TTC549 (cell line): ENCODE measurements around the gene SPSB4.

ENCODE experiments used
- FAIRE-seq: peaks from 2 replicates; lab custom pipeline; 2012; peaks lifted over from hg19 to GRCh38; lab: Jason Lieb, UNC

Gene SPSB4

DNA sequence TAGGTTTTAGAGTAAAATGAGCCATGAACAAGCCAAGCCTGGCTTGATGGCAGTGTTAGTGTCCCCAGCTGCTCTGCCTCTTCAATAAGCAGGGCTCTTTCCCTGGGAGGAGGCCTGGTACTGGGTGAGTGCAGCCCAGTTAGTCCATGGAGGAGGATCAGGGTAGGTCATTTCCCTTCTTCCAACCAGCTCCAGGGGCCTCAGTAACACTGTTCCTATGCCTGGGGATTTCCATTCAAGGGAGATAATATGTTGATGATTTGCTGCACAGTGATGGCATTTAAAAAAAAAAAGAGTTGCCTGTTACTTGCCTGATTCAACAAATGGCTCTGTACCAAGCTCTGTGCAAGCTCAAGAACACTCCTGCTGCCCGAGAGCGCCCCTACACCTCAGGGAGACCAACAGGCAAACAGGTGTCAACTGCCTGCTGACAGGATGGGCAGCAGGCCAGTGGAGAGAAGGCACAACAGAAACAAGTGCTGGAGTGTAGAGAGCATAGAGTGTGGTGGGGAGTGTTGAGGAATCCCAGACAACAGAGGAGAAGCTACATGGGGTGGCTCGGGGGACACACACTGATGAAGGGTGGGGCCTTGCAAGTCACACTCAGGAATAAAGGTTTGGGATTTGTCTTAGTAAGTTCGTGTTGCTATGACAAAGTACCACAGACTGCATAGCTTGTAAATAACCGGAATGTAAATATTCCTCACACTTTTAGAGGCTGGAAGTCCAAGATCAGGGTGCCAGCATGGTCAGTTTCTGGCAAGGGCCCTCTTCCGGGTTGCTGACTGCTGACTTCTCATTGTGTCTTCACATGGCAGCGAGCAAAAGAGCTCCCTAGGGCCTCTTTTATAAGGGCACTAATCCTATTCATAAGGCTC is 101.9 kb downstream of the SPSB4 start:
- FAIRE-seq: no peak

DNA sequence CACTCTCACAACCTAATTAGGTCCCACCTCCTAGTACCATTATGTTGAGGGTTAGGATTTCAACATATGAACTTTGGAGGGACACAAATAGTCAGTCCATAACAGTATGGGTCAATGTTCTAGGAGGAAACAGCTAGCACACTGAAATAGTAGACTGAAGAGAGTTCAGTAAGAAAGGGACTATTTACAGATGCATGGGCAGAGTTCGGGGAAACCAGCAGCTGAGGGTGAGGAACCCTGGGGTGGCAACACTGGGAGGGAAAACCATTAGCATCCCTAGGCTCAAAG is 102.5 kb downstream of the SPSB4 start:
- FAIRE-seq: no peak

DNA sequence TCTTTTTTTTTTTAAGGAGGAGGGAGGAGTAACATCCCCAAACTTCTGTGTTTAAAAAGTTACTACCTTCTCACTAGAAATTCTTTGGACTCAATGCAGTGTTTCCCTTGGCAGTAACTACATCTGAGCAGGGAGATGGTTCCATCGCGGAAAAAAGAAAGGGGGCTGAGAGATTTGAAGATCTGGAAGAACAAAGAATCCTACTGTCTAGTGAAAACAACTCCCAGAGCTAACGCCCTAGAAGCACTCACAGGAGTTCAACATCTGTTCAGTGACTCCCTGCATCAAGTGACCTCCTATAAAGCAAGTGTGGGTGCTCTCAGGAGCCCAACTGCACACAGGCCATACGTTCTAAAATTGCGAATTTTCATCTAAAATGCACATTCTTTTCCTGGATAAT is 113.7 kb downstream of the SPSB4 start:
- no peak for FAIRE-seq

DNA sequence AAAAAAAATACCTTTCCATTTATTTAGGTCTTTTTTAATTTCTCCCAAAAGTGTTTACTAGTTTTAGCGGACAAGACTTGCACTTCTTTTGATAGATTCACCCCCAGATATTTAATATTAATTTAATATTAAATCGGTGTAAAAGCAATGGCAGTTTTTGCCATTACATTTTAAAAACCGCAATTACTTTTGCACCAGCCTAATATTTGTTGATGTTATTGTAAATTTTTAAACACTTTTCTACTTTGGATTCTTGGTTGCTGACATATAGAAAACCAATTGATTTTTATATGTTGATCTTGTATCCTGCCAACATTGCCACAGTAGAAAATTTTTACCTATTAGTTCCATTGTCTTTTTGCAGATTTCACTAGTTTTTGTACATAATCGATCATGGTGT is 116.5 kb downstream of the SPSB4 start:
- no peak for FAIRE-seq

DNA sequence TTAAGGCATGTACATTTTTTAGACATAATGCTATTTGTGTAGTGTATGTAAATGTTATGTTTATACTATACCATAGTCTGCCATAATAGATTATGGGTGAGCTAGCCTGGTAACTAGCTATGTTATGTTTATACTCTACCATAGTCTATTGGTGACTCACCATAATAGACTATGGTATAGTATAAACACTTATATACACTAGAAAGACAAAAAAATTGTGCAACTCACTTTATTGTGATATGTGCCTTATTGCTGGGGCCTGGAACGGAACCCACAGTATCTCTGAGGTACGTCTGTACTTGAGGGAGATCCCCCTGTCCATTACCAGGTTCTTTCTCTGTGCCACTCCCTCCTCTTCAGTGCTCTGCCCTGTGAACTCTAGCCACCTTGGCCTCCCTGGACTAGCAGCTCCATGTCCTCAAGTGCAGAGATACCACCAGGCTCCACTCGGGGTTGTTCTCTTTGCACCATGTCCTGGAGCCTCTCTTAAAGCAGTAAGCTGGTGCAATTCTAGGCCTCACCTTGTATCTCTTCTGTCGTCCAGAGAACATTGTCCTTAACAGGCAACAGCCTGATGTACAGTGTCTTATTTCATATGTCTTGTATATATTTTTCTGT is 119.6 kb downstream of the SPSB4 start:
- FAIRE-seq: no peak

DNA sequence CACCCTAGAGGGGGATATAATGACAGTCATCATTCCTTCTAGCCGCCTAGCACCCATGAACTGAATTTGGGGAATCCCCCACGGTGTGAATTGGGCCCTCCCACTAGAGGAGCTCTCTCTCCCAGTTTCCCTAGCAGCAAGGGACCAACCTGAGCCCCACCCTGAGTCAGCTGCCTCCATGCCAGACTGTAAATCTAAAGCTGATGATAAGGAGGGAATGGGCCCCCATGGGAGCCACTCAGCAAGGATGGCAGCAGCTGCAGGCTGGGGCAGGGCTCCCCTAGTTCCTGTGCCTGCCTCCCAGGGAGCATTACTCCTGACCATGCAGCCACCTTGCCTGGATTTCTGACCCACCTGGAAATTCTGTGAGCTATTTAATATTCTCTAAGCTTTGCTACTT is 123.5 kb downstream of the SPSB4 start:
- no peak for FAIRE-seq

DNA sequence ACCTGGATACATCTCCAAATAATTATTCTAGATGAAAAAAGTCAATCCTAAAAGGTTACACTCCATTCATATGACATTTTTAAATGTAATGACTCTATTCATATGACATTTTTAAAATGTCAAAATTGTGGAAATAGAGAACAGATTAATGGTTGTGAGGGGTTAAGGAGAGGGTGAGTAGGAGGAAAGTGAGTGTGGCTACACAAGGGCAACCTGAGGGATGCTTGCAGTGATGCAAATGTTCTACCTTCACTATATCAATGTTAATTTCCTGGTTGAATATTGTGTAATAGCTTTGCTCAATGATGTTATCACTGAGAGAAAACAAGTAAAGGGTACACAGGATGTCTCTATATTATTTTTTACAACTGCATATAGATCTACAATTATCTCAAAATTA is 125.6 kb downstream of the SPSB4 start:
- FAIRE-seq: no peak

DNA sequence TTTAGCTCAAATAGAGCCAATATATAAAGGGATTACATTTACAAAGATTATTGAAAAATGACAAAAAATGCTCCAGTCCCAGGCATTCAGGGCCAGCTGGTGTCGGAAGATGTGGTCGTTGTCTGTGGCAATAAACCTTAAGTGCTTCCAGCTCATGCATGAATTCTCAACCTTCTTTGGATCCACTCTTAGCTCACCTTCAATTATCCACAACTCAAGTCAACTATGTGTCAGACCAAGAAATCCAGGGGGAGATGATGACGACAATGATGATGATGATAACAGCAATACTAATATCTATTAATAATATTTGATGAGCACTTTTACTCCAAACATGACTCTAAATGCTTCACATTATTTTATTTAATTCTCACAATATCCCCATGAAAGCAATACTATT is 126.9 kb downstream of the SPSB4 start:
- FAIRE-seq: no peak

DNA sequence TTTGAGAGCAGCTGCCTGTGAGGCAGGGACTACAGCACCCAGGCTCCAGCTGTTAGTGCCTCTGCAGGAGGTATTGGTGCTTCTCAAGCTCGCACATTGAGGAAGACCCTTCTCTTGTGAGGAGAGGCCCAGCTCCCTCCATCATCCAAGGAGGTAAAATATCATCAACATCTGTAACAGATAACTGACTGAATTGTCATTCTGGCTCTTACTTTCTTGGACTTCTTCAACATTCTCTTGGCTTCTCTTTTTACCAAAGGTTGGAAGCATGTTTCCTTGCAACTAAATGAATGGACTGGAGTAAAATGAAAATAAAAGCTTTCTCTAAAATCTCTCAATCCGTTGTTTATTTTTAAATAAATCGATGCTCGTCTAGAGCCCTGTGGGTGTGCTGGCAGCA is 127.4 kb downstream of the SPSB4 start:
- FAIRE-seq: no peak

DNA sequence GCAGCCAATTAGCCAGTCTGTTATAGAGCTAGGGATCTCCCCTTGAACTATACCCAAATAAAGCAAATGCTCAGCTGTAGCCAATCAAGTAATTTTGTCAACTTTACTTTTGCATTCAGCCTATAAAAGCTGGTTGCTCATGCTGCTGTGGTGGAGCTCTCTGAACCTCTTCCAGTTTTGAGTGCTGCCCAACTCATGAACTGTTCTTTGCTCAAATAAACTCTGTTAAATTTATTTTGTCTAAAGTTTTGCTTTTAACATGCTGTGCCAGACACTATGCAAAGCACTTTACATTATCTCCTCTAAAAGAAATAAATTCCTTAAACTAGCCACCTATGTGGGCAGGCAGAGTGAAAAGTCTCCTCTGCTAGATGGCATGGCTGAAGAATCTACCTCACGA is 128.8 kb downstream of the SPSB4 start:
- FAIRE-seq: no peak

DNA sequence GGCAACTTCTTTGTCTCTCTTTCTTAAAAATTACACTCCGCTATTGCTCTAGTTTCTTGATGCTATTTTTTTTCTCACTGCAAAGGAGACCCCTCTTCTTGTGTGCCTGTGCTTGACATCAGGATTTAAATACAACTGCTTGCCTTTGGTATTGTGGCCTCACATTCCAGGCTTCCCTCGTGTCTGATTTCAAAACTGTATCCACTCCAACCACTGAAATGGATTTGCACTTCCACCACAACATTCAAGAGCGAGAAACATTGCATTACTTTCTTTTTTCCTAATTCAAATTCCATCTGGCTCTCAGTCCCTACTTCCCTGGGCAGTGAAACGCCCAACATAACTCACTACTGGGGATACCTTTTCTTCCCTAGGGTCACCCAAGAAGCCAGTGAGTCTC is 130.0 kb downstream of the SPSB4 start:
- no peak for FAIRE-seq

DNA sequence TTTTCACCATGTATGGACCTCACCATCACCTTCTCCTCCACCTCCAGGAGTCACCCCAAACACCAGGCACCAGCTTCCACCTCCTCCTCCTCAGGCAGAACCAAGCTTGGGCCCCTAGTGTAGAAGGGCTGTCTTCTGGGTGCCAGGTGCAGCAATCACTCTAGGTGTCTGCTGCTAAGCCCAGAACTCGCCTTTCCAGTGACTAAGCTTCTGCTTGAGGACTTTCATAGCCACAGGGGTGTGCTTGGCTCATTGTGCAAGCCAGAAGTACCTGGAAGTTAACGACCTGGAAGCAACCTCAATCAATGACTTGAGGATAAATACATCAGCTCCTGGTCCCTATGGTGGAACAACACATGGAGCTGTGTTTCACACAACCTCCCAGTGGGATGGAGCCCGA is 130.7 kb downstream of the SPSB4 start:
- no peak for FAIRE-seq

DNA sequence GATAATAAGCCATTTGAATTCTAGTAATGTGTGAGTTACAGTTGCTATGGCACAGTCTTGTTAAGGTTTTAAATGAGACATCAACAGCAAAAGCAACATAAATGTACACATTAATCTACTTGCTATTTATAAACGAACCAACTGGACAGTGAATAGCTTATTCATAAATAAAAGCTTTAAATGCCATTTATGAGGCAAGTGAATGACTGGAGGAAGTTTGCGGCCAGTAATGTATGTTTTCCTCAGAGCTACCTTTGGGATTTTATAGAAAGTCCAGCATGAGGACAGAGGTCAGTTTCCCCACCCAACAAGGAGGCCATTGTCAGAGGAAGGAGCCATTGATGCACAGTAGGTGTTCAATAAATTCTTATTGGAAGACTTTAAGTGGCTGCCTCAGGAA is 132.5 kb downstream of the SPSB4 start:
- no peak for FAIRE-seq

DNA sequence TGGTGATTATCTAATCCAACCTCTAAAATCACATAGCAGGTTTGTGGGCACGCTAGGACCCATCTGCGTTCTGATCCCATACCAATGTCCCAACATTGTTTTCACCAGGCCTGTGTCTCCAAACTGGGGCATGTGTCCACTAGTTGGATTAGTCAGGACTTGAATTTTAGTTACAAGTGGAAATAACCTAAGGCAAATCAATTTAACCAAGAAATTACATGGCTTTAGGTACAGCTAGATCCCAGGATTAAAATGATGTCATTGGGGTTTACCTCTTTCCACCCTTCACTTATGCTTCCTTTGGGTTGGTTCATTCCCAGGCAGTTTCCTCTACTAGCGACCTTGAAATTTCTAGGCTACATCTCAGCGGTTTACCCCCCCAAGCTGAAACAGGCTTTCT is 133.3 kb downstream of the SPSB4 start:
- FAIRE-seq: no peak

DNA sequence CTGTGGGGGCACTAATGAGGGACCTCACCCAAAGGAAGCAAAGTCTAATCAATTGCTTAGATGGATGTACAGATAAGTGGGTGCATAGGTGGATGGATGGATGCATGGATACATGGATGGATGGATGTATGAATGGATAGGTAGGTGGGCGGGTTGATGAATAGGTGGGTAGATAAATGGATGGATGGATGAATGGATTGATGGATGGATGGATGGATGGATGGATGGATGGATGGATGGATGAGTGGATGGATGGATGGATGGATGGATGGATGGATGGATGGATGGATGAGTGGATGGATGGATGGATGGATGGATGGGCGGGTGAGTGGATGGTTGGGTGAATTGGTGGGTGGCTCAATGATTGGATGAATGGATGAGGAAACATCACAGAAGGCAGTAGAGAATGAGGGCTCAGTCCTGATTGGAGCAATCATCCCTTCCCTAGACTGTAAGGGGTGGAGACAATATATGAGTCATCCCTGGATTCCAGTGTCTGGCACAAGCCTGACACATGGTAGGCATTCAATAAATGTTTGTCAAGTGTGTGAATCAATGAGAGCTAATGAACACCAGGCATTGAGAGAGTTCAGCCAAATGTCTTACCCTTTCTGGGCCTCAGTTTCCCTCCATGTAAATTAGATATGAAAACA is 140.1 kb downstream of the SPSB4 start:
- no peak for FAIRE-seq

DNA sequence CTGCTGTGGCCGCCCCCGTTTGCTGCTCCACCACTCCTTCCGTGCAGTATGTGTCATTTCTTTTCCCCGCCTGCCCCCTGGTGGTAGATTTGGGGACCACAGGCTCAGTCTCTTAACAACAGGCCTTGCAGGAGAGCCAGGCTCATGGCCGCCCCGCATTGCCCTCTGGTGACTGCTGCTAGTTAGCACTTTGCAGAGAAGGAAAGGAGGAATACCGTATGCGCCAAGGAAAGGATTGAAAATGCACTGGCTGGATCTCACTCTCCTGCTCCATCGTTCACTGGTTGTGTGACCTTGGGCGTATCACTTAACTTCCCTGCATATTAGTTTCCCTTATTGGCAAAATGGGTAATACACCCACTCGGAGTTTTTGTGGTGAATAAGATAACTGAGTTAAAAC is 141.2 kb downstream of the SPSB4 start:
- FAIRE-seq: peak; percentile 94

DNA sequence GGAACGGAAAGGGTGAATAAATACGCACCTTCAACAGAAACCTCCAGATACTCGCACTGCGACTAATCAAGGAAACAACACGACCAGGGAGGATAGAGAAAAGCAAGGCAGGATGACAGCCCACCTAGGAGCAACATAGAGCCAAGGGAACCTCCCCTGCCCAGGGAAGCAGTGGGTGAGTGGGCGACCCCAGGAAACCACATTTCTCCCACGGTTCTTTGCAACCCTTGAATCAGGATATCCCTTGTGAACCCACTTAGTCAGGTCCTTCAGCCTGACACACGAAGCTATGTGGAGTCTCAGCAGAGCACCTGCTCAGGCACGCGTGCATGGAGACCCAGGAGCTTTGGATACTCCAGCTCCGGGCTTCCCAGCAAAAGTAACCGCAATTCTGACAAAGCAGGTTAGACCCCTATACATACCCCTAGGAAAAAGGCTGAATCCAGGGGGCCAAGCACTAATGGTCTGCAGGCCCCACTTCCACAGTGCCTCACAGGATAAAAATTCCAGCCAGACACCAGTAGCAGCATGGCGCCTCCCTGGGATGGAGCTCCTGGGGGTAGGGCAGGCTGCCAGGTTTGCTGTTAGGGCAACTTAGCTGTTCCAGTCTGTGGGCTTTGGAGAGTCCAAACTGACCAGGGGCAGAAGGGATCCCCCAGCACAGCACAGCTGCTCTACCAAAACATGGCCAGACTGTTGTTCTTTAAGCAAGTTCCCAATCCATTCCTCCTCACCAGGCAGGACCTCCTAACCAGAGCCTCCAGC is 142.1 kb downstream of the SPSB4 start:
- FAIRE-seq: no peak
